GM19467 (cell line): Measurements from ENCODE around the gene ZNF226.
"Not testable (repeated sequence)": the region's sequence is repeated elsewhere in the genome, so short reads cannot be mapped to it uniquely, and the experiment has no call there.

ENCODE experiments used
- ATAC-seq: cut with Tn5 transposase; IDR thresholded peaks from one replicate; pipeline ENCODE4 v1.9.1; 2021; ENCODE audit warnings: mild to moderate bottlenecking, moderate library complexity; ENCODE audit not compliant: unreplicated experiment

Gene ZNF226

GRCh38 chr19:44207126-44207803 lies 42.4 kb downstream of the ZNF226 start:
- ATAC-seq = peak; percentile 85

- peak; percentile 82 for ATAC-seq
Measured at GRCh38 chr19:44212250-44212865, 47.5 kb downstream of the ZNF226 start, which contains the start of gene ZNF227. Gene ZNF227, plus strand, starts transcription at chr19:44212532. Its CDS starts 5,261 bp downstream, at chr19:44217793.

- no peak for ATAC-seq
Measured at GRCh38 chr19:44212866-44213346, 48.0 kb downstream of the ZNF226 start.

GRCh38 chr19:44219926-44220325 lies 55.0 kb downstream of the ZNF226 start:
- not testable (repeated sequence) for ATAC-seq

GRCh38 chr19:44220761-44221160 lies 55.9 kb downstream of the ZNF226 start:
- ATAC-seq = not testable (repeated sequence)

- ATAC-seq = not testable (repeated sequence)
Measured at GRCh38 chr19:44221291-44221690, 56.4 kb downstream of the ZNF226 start.
